ENCODE data around the gene IFITM1. TPM values are rescaled to one million over a fixed set of nuclear protein-coding genes. Genes with fewer than 3 reads are reported as not detected.

The IFITM1 gene
- total RNA-seq, 1 donor from 2014 or later: 128 TPM

GRCh38 chr11:270451-271318 is 43.2 kb upstream of the IFITM1 start:
- Histone ChIP-seq H3K36me3 (no peaks in the 10 kb centered on the region), H3K27ac (peak overlapping the region; percentile 85), H3K27me3 (ENCODE audit: low read depth) (no peaks in the 10 kb centered on the region), H3K9me3 (no peaks in the 10 kb centered on the region), H3K4me1 (peaks cover 14% of the 10 kb centered on the region), H3K4me3 (no peak overlapping the region)
- intact Hi-C loops (cut with DNase I): no loop called here
- ATAC-seq (no peak), DNase-seq (no peak)
- no peak for TF ChIP-seq CTCF (IDR thresholded peaks at IDR 0.05)

GRCh38 chr11:271319-271715 is 42.5 kb upstream of the IFITM1 start:
- Histone ChIP-seq H3K27ac (peak overlapping the region; percentile 85), H3K4me1 (peaks cover 14% of the 10 kb centered on the region), H3K4me3 (no peak overlapping the region), H3K36me3 (no peaks in the 10 kb centered on the region), H3K9me3 (no peaks in the 10 kb centered on the region), H3K27me3 (ENCODE audit: low read depth) (no peaks in the 10 kb centered on the region)
- intact Hi-C loops (cut with DNase I): no loop called here
- no peak for DNase-seq
- no peak for TF ChIP-seq CTCF (IDR thresholded peaks at IDR 0.05)
- no peak for ATAC-seq

GRCh38 chr11:272195-272930 is 41.5 kb upstream of the IFITM1 start:
- Histone ChIP-seq H3K4me1 (peaks cover 14% of the 10 kb centered on the region), H3K9me3 (no peaks in the 10 kb centered on the region), H3K27me3 (ENCODE audit: low read depth) (no peaks in the 10 kb centered on the region), H3K36me3 (no peaks in the 10 kb centered on the region), H3K4me3 (no peak overlapping the region), H3K27ac (no peak overlapping the region)
- no peak for TF ChIP-seq CTCF (IDR thresholded peaks at IDR 0.05)
- intact Hi-C loops (cut with DNase I): no loop called here
- DNase-seq (no peak), ATAC-seq (no peak)

- DNase-seq: no peak
- ATAC-seq: no peak
- intact Hi-C loops (cut with DNase I): no loop called here
Observed at GRCh38 chr11:272931-273198, 41.0 kb upstream of the IFITM1 start.

GRCh38 chr11:276219-276618 is 37.6 kb upstream of the IFITM1 start:
- H3K4me1 ChIP-seq: peaks cover 33% of the 10 kb centered on the region
- no peak for TF ChIP-seq CTCF (IDR thresholded peaks at IDR 0.05)
- intact Hi-C loops (cut with DNase I): no loop called here
- peaks cover 32% of the 10 kb centered on the region for H3K27me3 ChIP-seq (ENCODE audit: low read depth)
- H3K27ac ChIP-seq: no peak overlapping the region
- H3K36me3 ChIP-seq: no peaks in the 10 kb centered on the region
- H3K4me3 ChIP-seq: no peak overlapping the region
- no peak for DNase-seq
- H3K9me3 ChIP-seq: no peaks in the 10 kb centered on the region
- no peak for ATAC-seq

More at GRCh38 chr11:272931-273198, 41.0 kb upstream of the IFITM1 start:
- H3K36me3 ChIP-seq: no peaks in the 10 kb centered on the region
- no peak for TF ChIP-seq CTCF (IDR thresholded peaks at IDR 0.05)
- H3K4me3 ChIP-seq: no peak overlapping the region
- H3K4me1 ChIP-seq: peaks cover 11% of the 10 kb centered on the region
- H3K27ac ChIP-seq: no peak overlapping the region
- H3K9me3 ChIP-seq: no peaks in the 10 kb centered on the region
- H3K27me3 ChIP-seq (ENCODE audit: low read depth): no peaks in the 10 kb centered on the region
